D721Med (cell line): ENCODE data around the gene TRAM2.

ENCODE experiments used
- DNase-seq: peaks from one replicate; pipeline ENCODE4 v3.0.0; 2011; ENCODE audit warnings: low spot score; ENCODE audit not compliant: insufficient read length
- FAIRE-seq: peaks from 2 replicates; lab custom pipeline; 2011; peaks lifted over from hg19 to GRCh38; lab: Jason Lieb, UNC
- CTCF ChIP-seq: IDR thresholded peaks from 2 replicates; pipeline ENCODE4 v1.5.1; 2012; ENCODE audit warnings: mild to moderate bottlenecking, control low read depth; ENCODE audit not compliant: insufficient read depth; ENCODE audit errors: missing control alignments

The TRAM2 gene

GRCh38 chr6:52571099-52571755 is 5.6 kb downstream of the TRAM2 start:
- no peak for TF ChIP-seq CTCF
- no peak for DNase-seq
- FAIRE-seq, result no peak

- DNase-seq (no peak), FAIRE-seq (no peak)
- TF ChIP-seq CTCF, result no peak
These were observed 6.6 kb downstream of the TRAM2 start for GRCh38 chr6:52570291-52570700.

GRCh38 chr6:52568320-52568719 is 8.5 kb downstream of the TRAM2 start:
- DNase-seq (no peak), FAIRE-seq (no peak)
- no peak for TF ChIP-seq CTCF

GRCh38 chr6:52566853-52567279 is 10.0 kb downstream of the TRAM2 start:
- no peak for FAIRE-seq
- no peak for DNase-seq
- TF ChIP-seq CTCF, result no peak

- TF ChIP-seq CTCF, result no peak
- no peak for FAIRE-seq
- DNase-seq, result no peak
These were observed 10.7 kb downstream of the TRAM2 start for GRCh38 chr6:52566201-52566600.

GRCh38 chr6:52564856-52565255 is 12.0 kb downstream of the TRAM2 start:
- DNase-seq (no peak), FAIRE-seq (no peak)
- no peak for TF ChIP-seq CTCF

GRCh38 chr6:52562911-52563310 is 13.9 kb downstream of the TRAM2 start:
- no peak for TF ChIP-seq CTCF
- FAIRE-seq (no peak), DNase-seq (no peak)
